ENCODE measurements around the gene ZNF117.
"Not testable (repeated sequence)": the region's sequence is repeated elsewhere in the genome, so short reads cannot be mapped to it uniquely, and the experiment has no call there.

DNA sequence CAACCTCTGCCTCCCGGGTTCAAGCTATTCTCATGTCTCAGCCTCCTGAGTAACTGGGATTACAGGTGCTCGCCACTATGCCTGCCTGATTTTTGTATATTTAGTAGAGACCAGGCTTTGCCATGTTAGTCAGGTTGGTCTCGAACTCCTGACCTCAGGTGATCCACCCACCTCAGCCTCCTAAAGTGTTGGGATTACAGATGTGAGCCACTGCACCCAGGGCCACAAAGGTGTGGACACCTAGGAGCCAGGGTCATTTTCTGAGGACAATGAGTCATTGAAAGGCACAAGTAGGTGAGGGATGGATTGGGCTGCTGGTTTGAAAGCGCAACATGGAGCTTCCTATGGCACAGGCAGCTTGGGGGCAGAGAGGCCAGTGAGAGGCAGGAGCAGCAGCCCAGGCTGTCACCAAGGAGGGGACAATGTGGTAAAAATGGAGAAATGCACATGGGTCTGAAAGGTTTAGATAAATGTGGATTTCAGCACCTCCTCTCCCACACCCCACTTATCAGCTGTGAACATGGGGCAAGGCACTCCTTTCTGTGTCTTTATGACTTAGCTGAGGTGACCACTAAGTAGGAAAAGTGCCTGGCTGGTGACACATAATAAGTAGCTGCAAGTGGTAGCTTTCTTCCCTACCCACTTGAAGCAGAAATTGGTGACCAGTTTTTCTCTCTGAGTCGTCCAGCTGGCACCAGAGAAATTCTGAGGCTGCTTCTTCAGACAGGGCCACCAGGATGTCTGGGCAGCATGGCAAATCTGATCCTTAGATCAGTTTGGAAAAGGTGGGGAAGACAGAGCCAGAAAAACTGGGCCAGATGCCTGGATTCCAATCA lies 46.0 kb downstream of the ZNF117 start:
- TF ChIP-seq SNAI2 (CRISPR knock-in tag; IDR thresholded peaks at IDR 0.05); ARNTL (CRISPR knock-in tag; IDR thresholded peaks at IDR 0.05; ENCODE audit: borderline replicate concordance, low read depth); ZNF70 (CRISPR knock-in tag; IDR thresholded peaks at IDR 0.05); POU6F1 (CRISPR knock-in tag; IDR thresholded peaks at IDR 0.05; ENCODE audit: borderline replicate concordance, low read depth); ZNF565 (CRISPR knock-in tag; conservative IDR thresholded peaks at IDR 0.05; ENCODE audit: low read depth); ZFP3 (CRISPR knock-in tag; IDR thresholded peaks at IDR 0.05); PATZ1 (CRISPR knock-in tag; IDR thresholded peaks at IDR 0.05; ENCODE audit: borderline replicate concordance): not testable (repeated sequence)
- TF ChIP-seq, protein P1, sequence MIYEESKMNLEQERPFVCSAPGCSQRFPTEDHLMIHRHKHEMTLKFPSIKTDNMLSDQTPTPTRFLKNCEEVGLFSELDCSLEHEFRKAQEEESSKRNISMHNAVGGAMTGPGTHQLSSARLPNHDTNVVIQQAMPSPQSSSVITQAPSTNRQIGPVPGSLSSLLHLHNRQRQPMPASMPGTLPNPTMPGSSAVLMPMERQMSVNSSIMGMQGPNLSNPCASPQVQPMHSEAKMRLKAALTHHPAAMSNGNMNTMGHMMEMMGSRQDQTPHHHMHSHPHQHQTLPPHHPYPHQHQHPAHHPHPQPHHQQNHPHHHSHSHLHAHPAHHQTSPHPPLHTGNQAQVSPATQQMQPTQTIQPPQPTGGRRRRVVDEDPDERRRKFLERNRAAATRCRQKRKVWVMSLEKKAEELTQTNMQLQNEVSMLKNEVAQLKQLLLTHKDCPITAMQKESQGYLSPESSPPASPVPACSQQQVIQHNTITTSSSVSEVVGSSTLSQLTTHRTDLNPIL (CRISPR knock-in tag; IDR thresholded peaks at IDR 0.05; ENCODE audit: low read depth) = not testable (repeated sequence)

All from SK-N-SH treated with all-trans-retinoic acid at 6 μM for 48 hours (cell line).